HG03354 (cell line): Measurements from ENCODE around the gene RGS10.
"Not testable (repeated sequence)": the region's sequence is repeated elsewhere in the genome, so short reads cannot be mapped to it uniquely, and the experiment has no call there.

Source experiments
- ATAC-seq: cut with Tn5 transposase; IDR thresholded peaks from one replicate; pipeline ENCODE4 v1.9.1; 2021; ENCODE audit warnings: mild to moderate bottlenecking; ENCODE audit not compliant: unreplicated experiment, poor library complexity, severe bottlenecking

RGS10 gene

GRCh38 chr10:119478111-119478802 lies 64.3 kb downstream of the RGS10 start:
- ATAC-seq: peak; percentile 89

DNA sequence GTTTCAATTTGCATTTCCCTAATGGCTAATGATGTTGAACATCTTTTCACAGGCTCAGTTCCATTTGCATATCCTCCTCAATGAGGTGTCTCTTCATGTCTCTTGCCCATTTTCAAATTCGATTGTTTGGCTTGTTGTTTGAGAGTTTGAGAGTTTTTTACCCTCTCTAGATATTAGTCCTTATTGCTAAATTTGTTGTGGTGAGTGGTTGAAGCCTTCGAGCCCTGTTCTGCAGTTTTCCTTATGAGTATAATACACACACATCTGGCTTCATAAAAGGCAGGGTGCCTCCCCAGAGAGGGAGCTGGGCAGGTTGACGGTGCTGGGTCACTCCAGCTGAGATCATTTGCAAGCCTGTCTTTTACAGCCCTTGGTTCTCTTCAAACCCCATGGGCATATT lies 65.1 kb downstream of the RGS10 start:
- peak; percentile 59 for ATAC-seq

DNA sequence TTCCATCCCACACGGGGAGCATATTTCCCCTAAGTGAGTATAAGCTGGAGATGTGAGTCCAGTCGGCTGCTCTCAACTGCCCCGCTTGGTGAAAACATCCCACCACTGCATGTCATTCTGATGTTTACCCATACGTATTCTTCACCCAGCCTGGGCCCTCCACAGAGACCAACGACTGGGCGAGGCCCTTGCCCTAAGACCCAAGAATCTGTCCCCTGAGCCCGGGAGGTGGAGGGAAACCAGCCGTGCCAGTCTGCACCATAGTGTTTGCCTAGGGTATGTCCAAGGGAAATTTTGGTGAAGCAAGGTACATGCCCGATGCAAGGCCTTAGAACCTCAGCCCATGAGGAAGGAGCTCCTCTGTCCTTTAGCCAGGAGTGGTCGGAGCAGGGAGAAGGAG lies 67.9 kb downstream of the RGS10 start:
- ATAC-seq: no peak

GRCh38 chr10:119473771-119474170 lies 68.7 kb downstream of the RGS10 start:
- ATAC-seq: no peak

- no peak for ATAC-seq
Measured at GRCh38 chr10:119470920-119471702, 71.4 kb downstream of the RGS10 start.

DNA sequence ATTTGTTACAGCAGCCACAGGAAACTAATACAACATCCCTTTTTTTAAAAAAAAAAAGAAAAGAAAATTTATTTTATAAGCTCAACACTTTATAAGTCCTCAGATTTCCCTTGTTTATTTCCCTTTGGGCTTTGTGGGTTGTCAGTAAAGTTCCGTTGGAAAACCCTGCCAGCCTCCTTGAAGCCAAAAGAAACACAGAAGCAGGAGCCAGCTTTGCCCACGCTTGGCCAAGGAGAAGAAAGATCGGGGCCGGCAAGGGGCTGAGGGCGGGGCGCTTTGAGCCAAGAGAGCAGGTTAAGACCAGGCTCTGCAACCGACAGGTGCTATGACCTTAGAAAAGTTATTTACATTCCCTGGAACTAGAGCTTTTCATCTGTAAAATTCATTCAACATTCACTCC lies 72.7 kb downstream of the RGS10 start:
- no peak for ATAC-seq

DNA sequence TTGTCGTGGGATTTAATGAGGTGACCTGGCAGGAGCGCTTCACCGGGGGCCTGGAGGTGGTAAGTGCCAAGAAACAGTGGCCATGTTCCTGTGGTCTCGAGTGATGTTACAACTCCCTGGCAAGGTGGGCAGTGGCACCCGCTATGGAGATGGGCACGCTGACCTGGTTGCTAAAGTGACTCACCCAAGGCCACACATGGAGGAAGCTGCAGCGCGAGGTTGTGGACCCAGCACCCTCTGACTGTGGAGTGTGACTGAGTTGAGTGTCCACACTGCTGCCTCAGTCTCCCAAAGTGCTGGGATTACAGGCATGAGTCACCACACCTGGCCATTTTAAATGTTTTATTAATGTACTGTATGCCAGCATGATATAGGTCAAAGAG lies 73.2 kb downstream of the RGS10 start:
- ATAC-seq: no peak

GRCh38 chr10:119468542-119469324 lies 73.8 kb downstream of the RGS10 start:
- no peak for ATAC-seq

DNA sequence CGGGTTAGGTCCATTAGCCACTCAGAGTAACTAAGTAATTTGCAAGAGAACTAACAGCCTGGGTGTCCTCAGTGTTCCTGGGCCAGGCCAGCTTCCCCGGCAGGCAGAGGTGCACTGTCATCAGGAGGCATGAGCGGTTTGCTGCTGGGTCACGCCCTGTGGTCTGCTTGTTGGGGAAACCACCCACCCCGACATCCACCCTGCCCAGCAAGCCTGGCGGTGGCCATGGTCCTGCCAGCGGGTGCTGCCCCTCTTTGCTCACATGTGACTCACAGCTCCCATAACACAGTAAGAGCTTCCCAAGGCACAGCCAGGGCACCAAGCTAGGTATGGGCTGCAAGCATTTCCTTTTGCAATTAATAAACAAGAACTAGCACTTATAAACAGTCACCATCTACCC lies 75.9 kb downstream of the RGS10 start:
- no peak for ATAC-seq

GRCh38 chr10:119466076-119466475 lies 76.4 kb downstream of the RGS10 start:
- no peak for ATAC-seq

- ATAC-seq: no peak
Measured at GRCh38 chr10:119465085-119465484, 77.4 kb downstream of the RGS10 start.

GRCh38 chr10:119463195-119463594 lies 79.3 kb downstream of the RGS10 start:
- not testable (repeated sequence) for ATAC-seq

DNA sequence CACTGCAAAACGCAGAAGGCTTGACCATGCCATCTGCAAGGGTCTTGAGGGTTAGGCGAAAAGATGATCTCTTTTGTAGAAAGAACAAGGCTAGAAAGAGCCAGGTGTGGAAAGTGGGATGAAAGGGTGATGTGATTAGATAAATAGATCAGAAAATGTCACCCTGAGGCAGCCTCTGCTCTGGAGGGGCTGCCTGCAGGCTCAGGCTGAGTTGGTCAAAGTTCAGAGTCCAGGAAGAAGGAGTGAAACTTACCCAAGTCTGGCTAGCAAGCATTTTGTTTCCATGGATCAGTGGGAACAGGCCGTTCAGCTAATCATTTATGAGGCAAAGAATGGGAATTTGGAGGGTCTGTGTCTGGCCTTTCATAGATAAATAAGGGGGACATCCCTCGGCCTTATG lies 79.7 kb downstream of the RGS10 start:
- no peak for ATAC-seq

DNA sequence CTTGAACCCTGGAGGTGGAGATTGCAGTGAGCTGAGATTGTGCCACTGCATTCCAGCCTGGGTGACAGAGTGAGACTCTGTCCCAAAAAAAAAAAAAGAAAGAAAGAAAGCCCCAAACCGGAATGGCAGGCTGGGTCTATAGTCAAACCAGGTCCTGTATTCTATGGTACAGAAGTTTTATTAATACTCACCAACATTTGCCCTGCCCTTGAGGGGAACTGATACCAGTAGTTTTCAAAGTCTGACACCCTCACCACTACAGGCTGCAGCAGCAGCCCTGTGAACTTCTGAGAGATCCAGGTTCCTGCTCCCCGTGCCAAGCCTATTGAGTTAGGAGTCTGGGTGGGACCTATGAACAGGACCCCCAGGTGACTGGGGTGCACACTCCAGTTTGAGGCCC lies 80.6 kb downstream of the RGS10 start:
- peak; percentile 62 for ATAC-seq

DNA sequence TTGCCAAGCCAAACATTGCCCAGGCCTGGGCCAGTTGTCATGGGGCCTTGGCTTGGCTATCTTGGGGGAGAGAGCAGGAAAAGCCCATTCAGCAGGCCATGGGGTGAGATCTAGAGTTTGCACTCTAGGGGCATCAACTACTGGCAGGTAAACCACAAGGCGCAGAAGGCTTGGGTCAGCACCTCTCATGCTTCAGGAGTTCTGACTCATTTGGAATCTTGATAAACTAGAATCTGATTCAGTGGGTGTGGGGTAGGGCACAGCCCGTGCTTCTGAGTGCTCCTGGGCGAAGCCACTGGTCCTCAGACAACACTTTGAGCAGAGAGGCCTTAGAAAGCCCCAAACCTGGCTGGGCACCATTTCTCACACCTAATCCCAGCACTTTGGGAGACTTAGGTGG lies 81.1 kb downstream of the RGS10 start:
- ATAC-seq: peak; percentile 67

- ATAC-seq: no peak
Measured at GRCh38 chr10:119460369-119461195, 81.9 kb downstream of the RGS10 start.

DNA sequence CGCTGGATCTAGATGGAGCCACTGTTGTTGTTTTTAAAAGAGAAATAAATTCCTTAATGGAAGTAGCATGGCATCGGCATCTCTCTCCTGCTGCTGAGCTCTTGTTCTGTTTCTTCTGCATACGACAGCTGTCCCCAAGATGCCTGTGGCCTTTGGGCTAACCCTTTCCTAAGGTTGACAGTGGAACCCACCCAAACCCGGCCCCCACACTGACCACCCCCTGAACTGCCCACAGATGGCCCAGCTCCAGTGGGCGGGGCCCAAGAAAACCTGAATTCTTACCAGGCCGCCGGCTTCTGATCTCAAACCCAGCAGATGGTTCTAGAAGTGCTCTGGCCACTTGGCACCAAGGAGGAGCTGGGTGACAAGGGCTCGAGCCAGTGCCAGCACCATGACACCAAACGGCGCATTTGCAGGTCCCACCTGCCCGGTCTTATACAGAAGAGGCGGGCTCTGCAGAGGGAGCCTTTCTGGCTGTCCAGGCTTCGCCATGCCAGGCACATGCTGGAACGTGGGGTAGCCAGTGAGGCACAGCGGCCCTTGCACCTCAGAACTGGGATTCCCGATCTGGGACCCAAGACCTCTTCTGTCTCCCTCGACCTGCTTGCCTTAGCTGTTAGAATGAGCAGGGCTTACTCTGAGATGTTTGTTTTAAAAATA lies 82.7 kb downstream of the RGS10 start:
- ATAC-seq: no peak

DNA sequence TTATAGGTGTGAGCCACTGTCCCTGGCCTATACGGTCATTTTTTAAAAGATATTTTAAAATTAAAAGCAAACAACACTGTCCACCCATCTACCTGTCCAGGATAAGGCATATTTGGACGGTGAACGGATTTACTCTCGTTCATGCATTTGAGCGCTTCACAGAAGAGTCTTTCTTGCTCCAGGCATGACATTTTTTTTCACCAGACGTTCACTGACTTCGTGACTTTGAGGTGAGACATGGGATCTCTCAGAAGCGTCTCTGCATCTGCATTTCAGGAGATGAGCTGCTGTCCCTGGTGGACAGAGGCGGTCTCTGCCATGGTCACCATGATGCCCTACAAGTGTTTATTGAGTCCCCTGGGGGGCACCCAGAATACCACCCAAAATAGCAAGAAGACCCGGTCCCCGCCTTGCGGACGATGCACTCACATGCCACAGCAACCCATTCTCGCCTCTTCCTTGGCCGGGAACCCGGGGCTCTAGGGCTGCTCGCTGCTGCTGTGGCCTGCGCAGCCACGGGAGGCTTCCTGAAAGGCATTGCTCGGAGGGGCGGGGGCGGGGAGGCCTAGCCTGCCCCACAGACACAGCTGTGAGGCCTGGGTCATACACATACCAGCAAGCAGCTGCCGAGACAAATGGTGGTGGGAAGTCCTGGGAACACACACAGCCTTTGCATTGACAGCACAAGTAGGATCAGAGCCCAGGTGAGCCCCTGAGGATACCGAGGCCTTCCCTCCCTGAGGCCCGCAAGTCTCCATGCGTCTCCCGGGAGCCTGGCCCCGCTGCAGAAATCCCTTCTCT lies 84.4 kb downstream of the RGS10 start:
- no peak for ATAC-seq

DNA sequence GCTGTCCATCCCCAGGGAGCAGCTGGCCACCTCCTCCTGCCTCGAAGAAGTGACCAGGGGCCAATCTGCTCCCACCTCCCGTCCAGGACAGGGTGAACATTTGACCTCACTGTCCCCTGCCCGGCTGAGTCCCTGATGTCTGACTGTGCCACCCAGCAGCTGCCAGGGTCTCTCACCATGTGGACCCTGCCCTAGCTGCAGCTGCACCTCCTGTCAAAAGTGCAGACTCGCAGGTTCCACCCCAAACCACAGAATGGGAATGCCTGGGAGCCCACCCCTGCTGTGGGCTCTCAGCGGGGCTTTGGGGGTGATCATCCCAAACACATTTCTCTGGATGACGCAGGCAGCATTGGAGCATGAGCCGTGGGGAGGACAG lies 86.1 kb downstream of the RGS10 start:
- ATAC-seq: no peak
